Fibroblast of lung (primary cell): ENCODE results near the gene TP53BP2. TPM values are rescaled to one million over a fixed set of nuclear protein-coding genes. Genes with fewer than 3 reads are reported as not detected.

Experiments
- polyA plus RNA-seq, 2 donors: library from polyadenylated mRNA; depleted of rRNA in 1 of 2; stranded (reverse) in 1 of 2; unstranded in 1 of 2; fragments of >200 nt; gene quantifications; 2 replicates each; pipeline ENCODE4 v1.2.1, GENCODE V29; 2011 to 2012; ENCODE audit warnings: missing spikeins in 1 of 2
- total RNA-seq: library from RNA; depleted of rRNA; stranded (reverse); fragments of >200 nt; gene quantifications from 2 replicates; pipeline ENCODE4 v1.2.1, GENCODE V29; 2014

TP53BP2 gene
- total and polyA plus RNA-seq, 2 donors (not counting 1 experiment from before 2014, with no cell fraction given), result 28.4 to 30.4 TPM

Other genes starting within 250 kb of the TP53BP2 start
- gene CAPN8, start 180.2 kb downstream of the TP53BP2 start, total RNA-seq, result not detected in 2 replicates
- gene CAPN8, start 180.2 kb downstream of the TP53BP2 start, polyA plus RNA-seq, result not detected in 2 replicates
- gene CAPN2, start 133.4 kb downstream of the TP53BP2 start, total RNA-seq, result 332 and 488 TPM in 2 replicates
- 318 and 387 TPM in 2 replicates for gene CAPN2, start 133.4 kb downstream of the TP53BP2 start, polyA plus RNA-seq